Neural cell (in vitro differentiated cells): ENCODE results near the gene MLLT1.

Experiments used
- EZH2 ChIP-seq: fragments of 200-600, 300-800 bp; shearing (Covaris generic), sonication (generic); IDR thresholded peaks from 2 replicates; pipeline ENCODE4 v1.6.1; 2014; ENCODE audit warnings: antibody characterized with exemption, low read length, borderline replicate concordance, mild to moderate bottlenecking; ENCODE audit not compliant: insufficient read depth, poor library complexity, severe bottlenecking
- POLR2AphosphoS5 ChIP-seq: IDR thresholded peaks from 2 replicates; pipeline ENCODE4 v1.6.1; 2012
- SMC3 ChIP-seq: fragments of 450-650 bp; conservative IDR thresholded peaks from 2 replicates; pipeline ENCODE4 v1.6.1; 2014; ENCODE audit warnings: antibody characterized with exemption, mild to moderate bottlenecking, moderate library complexity; ENCODE audit not compliant: poor library complexity
- TF ChIP-seq, protein P1 (sequence below): fragments of 450-650 bp; IDR thresholded peaks from 2 replicates; pipeline ENCODE4 v1.5.1; 2014; ENCODE audit warnings: antibody characterized with exemption, mild to moderate bottlenecking, moderate library complexity; ENCODE audit not compliant: poor library complexity, severe bottlenecking

DNA sequence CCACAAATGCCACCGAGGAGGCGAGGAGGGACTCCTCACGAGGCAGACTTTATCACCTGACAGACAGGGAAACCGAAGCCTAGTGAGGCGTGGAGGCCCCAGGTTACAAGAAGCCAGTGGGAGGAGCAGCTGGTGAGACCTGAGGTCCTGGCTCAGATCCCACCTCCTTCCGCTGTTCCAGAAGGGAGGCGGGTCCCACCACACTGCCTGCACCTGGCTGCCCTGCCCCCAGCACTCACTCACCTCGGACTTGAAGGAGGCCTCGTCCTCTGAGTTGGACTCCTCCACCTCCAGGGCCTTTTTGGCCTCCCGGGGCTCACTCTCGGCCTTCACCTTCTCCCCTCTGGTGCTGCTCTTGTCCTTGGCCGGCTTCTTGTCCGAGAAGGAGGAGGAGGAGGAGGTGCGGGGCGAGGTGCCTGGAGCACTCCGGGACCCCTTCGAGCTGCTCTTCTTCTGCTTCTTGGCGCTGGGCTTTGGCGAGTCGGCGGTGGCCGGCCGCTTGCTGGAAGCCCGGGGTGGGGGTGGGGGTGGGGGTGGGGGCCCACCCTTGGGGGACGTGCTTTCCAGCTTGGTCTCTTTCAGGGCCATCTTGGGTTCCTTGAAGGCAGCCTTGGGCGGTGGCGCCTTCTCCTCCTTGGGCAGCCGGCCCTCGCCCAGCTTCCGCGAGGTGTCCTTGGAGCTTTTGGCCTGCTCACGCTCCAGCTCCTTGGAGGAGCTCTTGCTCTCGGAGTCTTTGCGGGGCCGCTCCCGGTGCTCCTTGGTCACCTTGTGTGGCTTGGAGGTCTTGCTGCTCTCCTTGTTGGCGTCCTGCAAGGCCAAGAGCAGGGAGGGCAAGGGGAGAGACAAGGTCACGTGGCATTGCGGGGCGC is 57.7 kb downstream of the MLLT1 start:
- TF ChIP-seq, protein P1, sequence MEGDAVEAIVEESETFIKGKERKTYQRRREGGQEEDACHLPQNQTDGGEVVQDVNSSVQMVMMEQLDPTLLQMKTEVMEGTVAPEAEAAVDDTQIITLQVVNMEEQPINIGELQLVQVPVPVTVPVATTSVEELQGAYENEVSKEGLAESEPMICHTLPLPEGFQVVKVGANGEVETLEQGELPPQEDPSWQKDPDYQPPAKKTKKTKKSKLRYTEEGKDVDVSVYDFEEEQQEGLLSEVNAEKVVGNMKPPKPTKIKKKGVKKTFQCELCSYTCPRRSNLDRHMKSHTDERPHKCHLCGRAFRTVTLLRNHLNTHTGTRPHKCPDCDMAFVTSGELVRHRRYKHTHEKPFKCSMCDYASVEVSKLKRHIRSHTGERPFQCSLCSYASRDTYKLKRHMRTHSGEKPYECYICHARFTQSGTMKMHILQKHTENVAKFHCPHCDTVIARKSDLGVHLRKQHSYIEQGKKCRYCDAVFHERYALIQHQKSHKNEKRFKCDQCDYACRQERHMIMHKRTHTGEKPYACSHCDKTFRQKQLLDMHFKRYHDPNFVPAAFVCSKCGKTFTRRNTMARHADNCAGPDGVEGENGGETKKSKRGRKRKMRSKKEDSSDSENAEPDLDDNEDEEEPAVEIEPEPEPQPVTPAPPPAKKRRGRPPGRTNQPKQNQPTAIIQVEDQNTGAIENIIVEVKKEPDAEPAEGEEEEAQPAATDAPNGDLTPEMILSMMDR = no peak
- TF ChIP-seq SMC3 = no peak
- TF ChIP-seq POLR2AphosphoS5 = no peak
- TF ChIP-seq EZH2 = no peak
